GM12891 (cell line): Measurements from ENCODE around the gene FYB2.
A peak's percentile ranks its signal among the peaks of the same experiment; 100 is the strongest.

ENCODE experiments used
- DNase-seq: peaks from one replicate; pipeline ENCODE4 v3.0.0; 2011; ENCODE audit warnings: low spot score; ENCODE audit not compliant: insufficient read length
- FAIRE-seq: peaks from 2 replicates; lab custom pipeline; 2011; peaks lifted over from hg19 to GRCh38; lab: Jason Lieb, UNC
- PAX5 ChIP-seq: IDR thresholded peaks from 2 replicates; pipeline ENCODE4 v1.6.1; 2011; ENCODE audit warnings: low read length, moderate library complexity, mild to moderate bottlenecking; ENCODE audit not compliant: insufficient read depth, severe bottlenecking
- POLR2A ChIP-seq: IDR thresholded peaks from 2 replicates; pipeline ENCODE4 v1.6.1; 2011; ENCODE audit warnings: low read depth, low read length, control low read depth
- POLR2AphosphoS5 ChIP-seq: IDR thresholded peaks from 2 replicates; pipeline ENCODE4 v1.6.1; 2011; ENCODE audit warnings: low read depth, low read length, control low read depth
- POU2F2 ChIP-seq: IDR thresholded peaks from 2 replicates; pipeline ENCODE4 v1.6.1; 2011; ENCODE audit warnings: low read depth, mild to moderate bottlenecking, control low read depth, low read length, moderate library complexity
- SPI1 ChIP-seq: IDR thresholded peaks from 2 replicates; pipeline ENCODE4 v1.6.1; 2011; ENCODE audit warnings: low read depth, low read length, control low read depth
- TAF1 ChIP-seq: IDR thresholded peaks from 2 replicates; pipeline ENCODE4 v1.6.1; 2011; ENCODE audit warnings: low read depth, low read length, control low read depth

FYB2 gene

GRCh38 chr1:56820755-56821461 lies 1.7 kb upstream of the FYB2 start:
- FAIRE-seq = no peak
- DNase-seq = peak; percentile 56
- no peak for TF ChIP-seq POU2F2
- TF ChIP-seq POLR2A = no peak
- no peak for TF ChIP-seq POLR2AphosphoS5
- TF ChIP-seq PAX5 = no peak

- TF ChIP-seq POLR2AphosphoS5 (no peak), POU2F2 (no peak), PAX5 (no peak), TAF1 (no peak), SPI1 (no peak), POLR2A (no peak)
- DNase-seq (no peak), FAIRE-seq (no peak)
These were observed 1.3 kb downstream of the FYB2 start for GRCh38 chr1:56817716-56818463.

DNA sequence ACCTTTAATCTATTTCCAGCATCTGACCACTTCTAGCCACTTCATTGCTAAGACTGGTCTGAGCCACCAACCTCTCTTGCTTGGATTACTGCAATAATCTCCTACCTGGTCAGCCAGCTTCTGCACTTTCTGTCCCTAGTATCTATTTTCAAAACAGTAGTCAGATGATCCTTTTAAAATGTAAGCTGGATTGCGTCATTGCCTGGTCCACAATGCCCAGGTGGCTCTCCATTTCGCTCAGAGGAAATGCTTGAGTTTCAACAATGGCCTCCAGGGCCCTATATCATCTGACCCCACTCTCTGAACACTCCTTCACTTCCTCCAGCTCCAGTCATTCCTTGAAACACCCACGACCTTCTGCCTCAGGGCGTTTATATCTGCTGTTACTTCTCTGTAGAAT lies 2.3 kb downstream of the FYB2 start:
- no peak for FAIRE-seq

DNA sequence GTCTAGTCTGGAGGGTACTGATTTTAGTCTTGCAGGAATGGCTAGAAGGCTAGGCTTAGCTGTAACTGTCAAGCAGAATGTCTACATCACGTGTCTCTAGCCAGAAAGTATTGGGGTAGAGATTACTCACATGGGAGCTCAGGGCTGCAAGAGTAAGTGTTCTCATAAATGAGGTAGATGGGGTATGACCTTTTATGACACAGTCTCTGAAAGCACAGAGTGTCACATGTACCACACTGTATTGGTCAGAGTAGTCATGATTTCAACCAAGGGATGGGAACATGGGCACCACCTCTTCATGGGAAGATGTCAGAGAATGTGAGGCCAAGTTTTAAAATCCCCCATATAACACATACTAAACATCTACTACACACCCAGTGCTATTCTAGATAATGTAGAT lies 2.9 kb downstream of the FYB2 start:
- FAIRE-seq (no peak), DNase-seq (no peak)
- no peak for TF ChIP-seq POU2F2
- TF ChIP-seq POLR2AphosphoS5 = no peak
- no peak for TF ChIP-seq POLR2A
- no peak for TF ChIP-seq TAF1
- no peak for TF ChIP-seq PAX5
- no peak for TF ChIP-seq SPI1

More for the DNA sequence above, 2.3 kb downstream of the FYB2 start:
- DNase-seq = no peak
- no peak for TF ChIP-seq POLR2A
- peak; percentile 39 for TF ChIP-seq SPI1

- TF ChIP-seq POU2F2 (no peak), SPI1 (no peak), POLR2A (no peak), PAX5 (no peak), TAF1 (no peak), POLR2AphosphoS5 (no peak)
- no peak for DNase-seq
- no peak for FAIRE-seq
These were observed 5.0 kb downstream of the FYB2 start for GRCh38 chr1:56814205-56814604.

GRCh38 chr1:56811331-56811730 lies 7.9 kb downstream of the FYB2 start:
- FAIRE-seq = no peak
- TF ChIP-seq SPI1 = no peak
- TF ChIP-seq POU2F2 = no peak
- TF ChIP-seq POLR2A = no peak
- no peak for TF ChIP-seq PAX5
- no peak for TF ChIP-seq TAF1
- no peak for TF ChIP-seq POLR2AphosphoS5
- DNase-seq = no peak

GRCh38 chr1:56808410-56808809 lies 10.8 kb downstream of the FYB2 start:
- DNase-seq (no peak), FAIRE-seq (no peak)
- TF ChIP-seq POLR2AphosphoS5 = no peak
- TF ChIP-seq POLR2A = no peak
- TF ChIP-seq TAF1 = no peak
- TF ChIP-seq POU2F2 = no peak
- TF ChIP-seq SPI1 = no peak
- no peak for TF ChIP-seq PAX5

- FAIRE-seq (no peak), DNase-seq (no peak)
- TF ChIP-seq TAF1 (no peak), POLR2AphosphoS5 (no peak), POLR2A (no peak), SPI1 (no peak), PAX5 (no peak), POU2F2 (no peak)
These were observed 12.4 kb downstream of the FYB2 start for GRCh38 chr1:56806804-56807203.

DNA sequence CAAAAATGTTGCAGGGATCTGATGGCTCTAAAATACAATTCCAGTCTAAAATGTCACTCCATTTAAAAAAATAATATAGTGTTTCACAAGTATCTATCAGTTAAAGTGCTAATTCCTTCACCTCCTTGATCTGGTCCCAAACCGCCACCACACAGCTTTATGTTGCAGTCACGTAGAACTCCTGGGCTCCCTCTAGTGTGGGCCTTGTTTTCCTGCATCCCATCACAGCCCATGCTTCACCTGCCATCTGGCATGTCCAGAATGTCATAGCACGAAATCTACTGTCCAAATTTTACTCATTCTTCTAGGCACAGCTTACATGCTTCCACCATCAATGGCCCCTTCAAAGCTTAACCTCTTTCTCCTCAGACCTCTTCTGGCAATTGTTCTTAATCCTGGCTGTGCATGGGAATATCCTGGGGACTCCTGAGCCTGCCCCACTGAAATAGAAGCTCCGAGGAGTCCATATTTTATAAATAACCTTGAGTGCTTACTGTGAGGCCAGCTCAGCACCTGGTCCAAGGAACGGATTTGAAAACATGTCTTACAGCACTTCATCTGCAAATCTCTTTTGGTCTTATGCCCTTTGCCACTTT lies 15.5 kb downstream of the FYB2 start:
- FAIRE-seq (peak; percentile 62), DNase-seq (no peak)
- TF ChIP-seq PAX5 (no peak), TAF1 (no peak), POU2F2 (no peak), SPI1 (no peak), POLR2AphosphoS5 (no peak), POLR2A (no peak)
